ENCODE data around the gene FAM131C. TPM values are rescaled to one million over a fixed set of nuclear protein-coding genes. Genes with fewer than 3 reads are reported as not detected.
A peak's percentile ranks its signal among the peaks of the same experiment; 100 is the strongest.

FAM131C gene
- total RNA-seq, 1 donor from 2014 or later = 0.68 TPM

- Mint-ChIP-seq H3K27ac (ENCODE audit: unreplicated experiment) (no peak overlapping the region), H3K27me3 (ENCODE audit: low read depth) (peaks cover 13% of the 10 kb centered on the region), H3K4me1 (peaks cover 17% of the 10 kb centered on the region), H3K9me3 (no peaks in the 10 kb centered on the region), H3K4me3 (no peak overlapping the region), H3K36me3 (ENCODE audit: low read depth) (no peaks in the 10 kb centered on the region)
- no peak for TF ChIP-seq CTCF (conservative IDR thresholded peaks at IDR 0.05)
- DNase-seq (ENCODE audit: low read depth, low spot score) = no peak
Observed at GRCh38 chr1:16070640-16071355, 2.7 kb downstream of the FAM131C start.

- Mint-ChIP-seq H3K9me3 (no peaks in the 10 kb centered on the region), H3K4me3 (no peak overlapping the region), H3K4me1 (peaks cover 26% of the 10 kb centered on the region), H3K36me3 (ENCODE audit: low read depth) (no peaks in the 10 kb centered on the region), H3K27ac (ENCODE audit: unreplicated experiment) (peak overlapping the region; percentile 71), H3K27me3 (ENCODE audit: low read depth) (peaks cover 3% of the 10 kb centered on the region)
- DNase-seq (ENCODE audit: low read depth, low spot score) = no peak
- TF ChIP-seq CTCF (conservative IDR thresholded peaks at IDR 0.05) = no peak
Observed at GRCh38 chr1:16068356-16069270, 4.8 kb downstream of the FAM131C start.

GRCh38 chr1:16067933-16068332 is 5.5 kb downstream of the FAM131C start:
- Mint-ChIP-seq H3K27ac (ENCODE audit: unreplicated experiment) (peak overlapping the region; percentile 87), H3K4me3 (no peak overlapping the region)

GRCh38 chr1:16067127-16067768 is 6.2 kb downstream of the FAM131C start:
- H3K36me3 Mint-ChIP-seq (ENCODE audit: low read depth) = no peaks in the 10 kb centered on the region
- DNase-seq (ENCODE audit: low read depth, low spot score) = peak; percentile 31
- H3K27ac Mint-ChIP-seq (ENCODE audit: unreplicated experiment) = peak overlapping the region; percentile 87
- H3K9me3 Mint-ChIP-seq = no peaks in the 10 kb centered on the region
- H3K4me3 Mint-ChIP-seq = peak overlapping the region; percentile 19
- peaks cover 25% of the 10 kb centered on the region for H3K4me1 Mint-ChIP-seq
- H3K27me3 Mint-ChIP-seq (ENCODE audit: low read depth) = peaks cover 3% of the 10 kb centered on the region
- no peak for TF ChIP-seq CTCF (conservative IDR thresholded peaks at IDR 0.05)

More at GRCh38 chr1:16067933-16068332, 5.5 kb downstream of the FAM131C start:
- Mint-ChIP-seq H3K9me3 (no peaks in the 10 kb centered on the region), H3K27me3 (ENCODE audit: low read depth) (peaks cover 3% of the 10 kb centered on the region), H3K36me3 (ENCODE audit: low read depth) (no peaks in the 10 kb centered on the region), H3K4me1 (peaks cover 25% of the 10 kb centered on the region)
- TF ChIP-seq CTCF (conservative IDR thresholded peaks at IDR 0.05) = no peak
- DNase-seq (ENCODE audit: low read depth, low spot score) = no peak

- TF ChIP-seq CTCF (conservative IDR thresholded peaks at IDR 0.05) = no peak
- H3K9me3 Mint-ChIP-seq = no peaks in the 10 kb centered on the region
- H3K27ac Mint-ChIP-seq (ENCODE audit: unreplicated experiment) = no peak overlapping the region
- DNase-seq (ENCODE audit: low read depth, low spot score) = no peak
- H3K4me1 Mint-ChIP-seq = peaks cover 25% of the 10 kb centered on the region
- H3K27me3 Mint-ChIP-seq (ENCODE audit: low read depth) = no peaks in the 10 kb centered on the region
- no peaks in the 10 kb centered on the region for H3K36me3 Mint-ChIP-seq (ENCODE audit: low read depth)
- H3K4me3 Mint-ChIP-seq = no peak overlapping the region
Observed at GRCh38 chr1:16066245-16066644, 7.2 kb downstream of the FAM131C start.
